ENCODE results near the gene ANK3. TPM values are rescaled to one million over a fixed set of nuclear protein-coding genes. Genes with fewer than 3 reads are reported as not detected.

Gene ANK3
- total RNA-seq, 2 experiments from 2014 or later: 24.0 to 25.2 TPM

GRCh38 chr10:60315311-60315710 lies 74.4 kb downstream of the ANK3 start:
- intact Hi-C loops (cut with DNase I, micrococcal nuclease): no loop called here
- Mint-ChIP-seq H3K9me3 (ENCODE audit: low read depth) (no peaks in the 10 kb centered on the region), H3K4me3 (no peak overlapping the region)

GRCh38 chr10:60314069-60314940 lies 75.4 kb downstream of the ANK3 start:
- ChIA-PET CTCF (interaction anchor here (1.2 to 2.4 kb wide), 2 partner anchors 9 to 110 kb away, joined by 3 to 10 read pairs; no protein-coding TSS in a partner anchor), POLR2A (no interaction called here)
- ATAC-seq (no peak), DNase-seq (peak; percentile 9)
- Mint-ChIP-seq H3K4me1 (peaks cover 41% of the 10 kb centered on the region), H3K36me3 (ENCODE audit: low read depth) (peaks cover 1% of the 10 kb centered on the region), H3K27ac (peak overlapping the region; percentile 70), H3K4me3 (no peak overlapping the region), H3K9me3 (ENCODE audit: low read depth) (no peaks in the 10 kb centered on the region), H3K27me3 (no peaks in the 10 kb centered on the region)
- intact Hi-C loops (cut with DNase I, micrococcal nuclease): no loop called here

More at GRCh38 chr10:60315311-60315710, 74.4 kb downstream of the ANK3 start:
- ChIA-PET CTCF (interaction anchor here (0.7 to 1.2 kb wide), 3 partner anchors 24 to 318 kb away, joined by 3 read pairs; no protein-coding TSS in a partner anchor), POLR2A (no interaction called here)
- DNase-seq (no peak), ATAC-seq (no peak)
- Mint-ChIP-seq H3K4me1 (peaks cover 34% of the 10 kb centered on the region), H3K27ac (no peak overlapping the region), H3K27me3 (no peaks in the 10 kb centered on the region), H3K36me3 (ENCODE audit: low read depth) (no peaks in the 10 kb centered on the region)

GRCh38 chr10:60313589-60313952 lies 76.1 kb downstream of the ANK3 start:
- H3K27me3 Mint-ChIP-seq: no peaks in the 10 kb centered on the region
- intact Hi-C loops (cut with DNase I, micrococcal nuclease): no loop called here
- H3K27ac Mint-ChIP-seq: peak overlapping the region; percentile 42
- CTCF ChIA-PET: interaction anchor here (2.4 kb wide), 1 partner anchor 10 kb away, joined by 10 read pairs; no protein-coding TSS in a partner anchor
- no peaks in the 10 kb centered on the region for H3K9me3 Mint-ChIP-seq (ENCODE audit: low read depth)
- ATAC-seq (no peak), DNase-seq (no peak)
- H3K4me3 Mint-ChIP-seq: no peak overlapping the region
- peaks cover 2% of the 10 kb centered on the region for H3K36me3 Mint-ChIP-seq (ENCODE audit: low read depth)
- H3K4me1 Mint-ChIP-seq: peaks cover 42% of the 10 kb centered on the region
- POLR2A ChIA-PET: no interaction called here

- no peak for ATAC-seq
- POLR2A ChIA-PET: no interaction called here
Measured at GRCh38 chr10:60312818-60313588, 76.7 kb downstream of the ANK3 start.

GRCh38 chr10:60311821-60312220 lies 77.9 kb downstream of the ANK3 start:
- Mint-ChIP-seq H3K27ac (no peak overlapping the region), H3K4me3 (no peak overlapping the region), H3K9me3 (ENCODE audit: low read depth) (no peaks in the 10 kb centered on the region), H3K4me1 (peaks cover 48% of the 10 kb centered on the region), H3K27me3 (no peaks in the 10 kb centered on the region), H3K36me3 (ENCODE audit: low read depth) (peaks cover 5% of the 10 kb centered on the region)
- no peak for DNase-seq
- intact Hi-C loops (cut with DNase I, micrococcal nuclease): no loop called here
- ChIA-PET POLR2A (interaction anchor here (0.6 kb wide), 1 partner anchor 261 kb away, joined by 9 read pairs; no protein-coding TSS in a partner anchor), CTCF (no interaction called here)
- no peak for ATAC-seq

More at GRCh38 chr10:60312818-60313588, 76.7 kb downstream of the ANK3 start:
- CTCF ChIA-PET: interaction anchor here (0.5 to 2.4 kb wide), 2 partner anchors 10 to 628 kb away, joined by 5 to 10 read pairs; no protein-coding TSS in a partner anchor
- no peak for DNase-seq
- Mint-ChIP-seq H3K27ac (no peak overlapping the region), H3K9me3 (ENCODE audit: low read depth) (no peaks in the 10 kb centered on the region), H3K4me1 (peaks cover 43% of the 10 kb centered on the region), H3K4me3 (no peak overlapping the region), H3K36me3 (ENCODE audit: low read depth) (peaks cover 2% of the 10 kb centered on the region), H3K27me3 (no peaks in the 10 kb centered on the region)
- intact Hi-C loops (cut with DNase I, micrococcal nuclease): no loop called here

GRCh38 chr10:60310740-60311139 lies 78.9 kb downstream of the ANK3 start:
- Mint-ChIP-seq H3K4me1 (peaks cover 45% of the 10 kb centered on the region), H3K27ac (no peak overlapping the region), H3K9me3 (ENCODE audit: low read depth) (no peaks in the 10 kb centered on the region), H3K27me3 (no peaks in the 10 kb centered on the region), H3K36me3 (ENCODE audit: low read depth) (peaks cover 5% of the 10 kb centered on the region), H3K4me3 (no peak overlapping the region)
- DNase-seq (no peak), ATAC-seq (no peak)
- intact Hi-C loops (cut with DNase I, micrococcal nuclease): no loop called here
- POLR2A ChIA-PET: no interaction called here
- CTCF ChIA-PET: no interaction called here

GRCh38 chr10:60309891-60310290 lies 79.8 kb downstream of the ANK3 start:
- ChIA-PET POLR2A (no interaction called here), CTCF (no interaction called here)
- H3K36me3 Mint-ChIP-seq (ENCODE audit: low read depth): peaks cover 5% of the 10 kb centered on the region
- no peak overlapping the region for H3K27ac Mint-ChIP-seq
- intact Hi-C loops (cut with DNase I, micrococcal nuclease): no loop called here
- ATAC-seq: no peak
- H3K27me3 Mint-ChIP-seq: no peaks in the 10 kb centered on the region
- DNase-seq: no peak
- no peaks in the 10 kb centered on the region for H3K9me3 Mint-ChIP-seq (ENCODE audit: low read depth)
- H3K4me3 Mint-ChIP-seq: no peak overlapping the region
- H3K4me1 Mint-ChIP-seq: peaks cover 38% of the 10 kb centered on the region

GRCh38 chr10:60309371-60309770 lies 80.3 kb downstream of the ANK3 start:
- POLR2A ChIA-PET: no interaction called here
- H3K36me3 Mint-ChIP-seq (ENCODE audit: low read depth): peaks cover 5% of the 10 kb centered on the region
- ATAC-seq (peak; percentile 51), DNase-seq (no peak)
- peaks cover 33% of the 10 kb centered on the region for H3K4me1 Mint-ChIP-seq
- intact Hi-C loops (cut with DNase I, micrococcal nuclease): no loop called here
- H3K27ac Mint-ChIP-seq: no peak overlapping the region
- no peaks in the 10 kb centered on the region for H3K9me3 Mint-ChIP-seq (ENCODE audit: low read depth)
- no peak overlapping the region for H3K4me3 Mint-ChIP-seq
- H3K27me3 Mint-ChIP-seq: no peaks in the 10 kb centered on the region
- CTCF ChIA-PET: no interaction called here

GRCh38 chr10:60305380-60305892 lies 84.2 kb downstream of the ANK3 start:
- no peaks in the 10 kb centered on the region for H3K9me3 Mint-ChIP-seq (ENCODE audit: low read depth)
- no peak for ATAC-seq
- CTCF ChIA-PET: no interaction called here

GRCh38 chr10:60304829-60305379 lies 84.8 kb downstream of the ANK3 start:
- DNase-seq: no peak
- Mint-ChIP-seq H3K9me3 (ENCODE audit: low read depth) (no peaks in the 10 kb centered on the region), H3K36me3 (ENCODE audit: low read depth) (peaks cover 5% of the 10 kb centered on the region), H3K27ac (no peak overlapping the region), H3K4me3 (no peak overlapping the region), H3K4me1 (peaks cover 16% of the 10 kb centered on the region), H3K27me3 (no peaks in the 10 kb centered on the region)
- intact Hi-C loops (cut with DNase I, micrococcal nuclease): no loop called here
- ChIA-PET CTCF (no interaction called here), POLR2A (no interaction called here)
- ATAC-seq: no peak

More at GRCh38 chr10:60305380-60305892, 84.2 kb downstream of the ANK3 start:
- no peak overlapping the region for H3K4me3 Mint-ChIP-seq
- peaks cover 5% of the 10 kb centered on the region for H3K36me3 Mint-ChIP-seq (ENCODE audit: low read depth)
- POLR2A ChIA-PET: no interaction called here
- no peak overlapping the region for H3K27ac Mint-ChIP-seq
- DNase-seq: no peak
- H3K4me1 Mint-ChIP-seq: peaks cover 18% of the 10 kb centered on the region
- no peaks in the 10 kb centered on the region for H3K27me3 Mint-ChIP-seq
- intact Hi-C loops (cut with DNase I, micrococcal nuclease): no loop called here

- no peaks in the 10 kb centered on the region for H3K27me3 Mint-ChIP-seq
- POLR2A ChIA-PET: no interaction called here
- intact Hi-C loops (cut with DNase I, micrococcal nuclease): no loop called here
- peaks cover 3% of the 10 kb centered on the region for H3K36me3 Mint-ChIP-seq (ENCODE audit: low read depth)
- no peak overlapping the region for H3K4me3 Mint-ChIP-seq
- CTCF ChIA-PET: interaction anchor here (0.6 kb wide), 1 partner anchor 184 kb away, joined by 4 read pairs; no protein-coding TSS in a partner anchor
- no peak for ATAC-seq
- no peak overlapping the region for H3K27ac Mint-ChIP-seq
- H3K4me1 Mint-ChIP-seq: peaks cover 12% of the 10 kb centered on the region
- no peak for DNase-seq
- no peaks in the 10 kb centered on the region for H3K9me3 Mint-ChIP-seq (ENCODE audit: low read depth)
Measured at GRCh38 chr10:60303778-60304177, 85.9 kb downstream of the ANK3 start.
